ENCODE results near the gene CNIH3.
"Not testable (repeated sequence)": the region's sequence is repeated elsewhere in the genome, so short reads cannot be mapped to it uniquely, and the experiment has no call there.

Gene CNIH3

DNA sequence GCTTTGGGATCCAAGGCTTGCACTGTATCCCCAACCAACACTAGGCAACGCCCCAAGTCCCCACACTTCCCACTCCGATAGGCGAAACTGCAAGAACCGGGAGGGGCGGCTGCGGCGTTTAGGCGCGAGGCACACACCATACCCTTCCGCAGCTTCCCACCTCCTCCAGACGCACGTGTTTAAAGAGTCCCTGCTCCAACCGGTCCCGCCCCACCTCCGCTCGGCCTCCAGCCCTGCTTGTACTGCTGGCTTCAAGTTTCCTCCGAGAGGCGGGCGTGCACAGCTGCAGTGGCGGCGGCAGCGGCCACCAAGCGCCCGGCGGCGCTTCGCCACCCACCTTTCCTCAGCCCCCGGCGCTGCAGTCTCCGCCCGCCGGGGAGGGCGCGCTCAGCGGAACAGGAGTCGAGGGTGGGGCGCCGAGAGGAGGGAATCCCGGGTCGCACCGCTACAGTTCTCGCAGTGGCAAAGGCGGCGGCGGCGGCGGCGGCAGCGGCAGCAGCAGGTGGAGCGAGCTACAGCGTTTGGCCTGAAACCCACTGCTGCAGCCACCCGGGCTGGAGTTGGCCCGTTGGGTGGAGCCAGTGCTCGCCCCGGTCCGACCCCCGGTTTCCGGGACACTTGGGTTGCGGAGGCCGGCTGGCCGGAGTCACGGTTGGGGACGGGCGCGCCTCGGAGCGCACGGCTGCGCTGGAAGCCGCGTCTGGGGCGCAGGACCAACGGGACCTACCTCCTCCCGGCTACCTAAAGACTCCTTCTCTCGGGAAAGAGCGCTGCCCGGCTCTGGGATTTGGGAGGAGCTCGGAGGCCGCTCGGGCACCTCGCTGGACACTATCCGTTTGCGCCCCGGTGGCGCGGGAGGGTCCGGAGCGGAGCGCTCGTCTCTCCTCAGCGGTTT, at the start of gene CNIH3:
Gene CNIH3 (plus strand): TSS at position 457 of the 895 bp plus-strand sequence. CDS start 858 bp downstream, outside the sequence.
- FAIRE-seq (no peak), DNase-seq (ENCODE audit: low spot score) (no peak)

DNA sequence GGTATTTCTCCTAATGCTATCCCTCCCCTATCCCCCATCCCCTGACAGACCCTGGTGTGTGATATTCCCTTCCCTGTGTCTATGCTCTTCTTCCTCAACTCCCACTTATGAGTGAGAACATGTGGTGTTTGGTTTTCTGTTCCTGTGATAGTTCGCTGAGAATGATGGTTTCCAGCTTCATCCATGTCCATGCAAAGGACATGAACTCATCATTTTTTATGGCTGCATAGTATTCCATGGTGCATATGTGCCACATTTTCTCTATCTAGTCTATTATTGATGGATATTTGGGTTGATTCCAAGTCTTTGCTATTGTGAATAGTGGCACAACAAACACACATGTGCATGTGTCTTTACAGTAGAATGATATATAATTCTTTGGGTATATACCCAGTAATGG, 49.6 kb upstream of the CNIH3 start:
- FAIRE-seq; DNase-seq (ENCODE audit: low spot score): not testable (repeated sequence)

DNA sequence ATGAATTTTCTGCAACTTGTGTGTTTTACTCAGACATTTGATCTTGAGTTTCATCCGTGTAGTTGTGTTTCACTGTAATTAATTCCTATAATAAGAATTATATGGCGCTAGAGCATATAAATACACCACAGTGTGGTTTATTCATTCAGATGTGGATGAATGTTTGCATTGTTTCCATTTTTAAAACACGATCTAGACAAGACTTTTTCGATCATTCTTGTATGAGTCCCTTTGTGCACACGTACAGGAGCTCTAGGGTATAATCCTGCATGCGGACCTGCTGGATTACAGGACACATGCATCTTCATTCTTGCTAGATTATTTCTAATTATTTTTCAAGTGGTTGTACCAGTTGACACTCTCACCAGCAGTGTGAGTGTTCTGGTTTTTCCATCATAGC, 46.8 kb upstream of the CNIH3 start:
- FAIRE-seq, result no peak
- no peak for DNase-seq (ENCODE audit: low spot score)

DNA sequence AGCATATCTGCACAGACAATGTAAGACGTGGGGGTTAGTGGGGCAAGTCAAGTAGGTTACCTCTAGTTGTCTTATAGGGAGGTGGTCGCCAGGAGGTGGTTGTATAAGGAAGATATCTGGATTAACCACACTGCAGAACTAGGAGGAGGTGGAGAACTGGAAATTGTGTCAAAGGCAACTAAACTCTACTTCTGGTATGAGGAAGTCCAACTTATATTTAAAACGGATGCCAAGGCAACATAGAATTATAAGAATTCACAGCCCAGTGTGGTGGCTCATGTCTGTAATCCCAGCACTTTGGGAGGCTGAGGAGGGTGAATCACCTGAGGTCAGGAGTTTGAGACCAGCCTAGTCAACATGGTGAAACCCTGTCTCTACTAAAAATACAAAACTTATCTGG, 44.1 kb upstream of the CNIH3 start:
- DNase-seq (ENCODE audit: low spot score), result peak; percentile 45
- FAIRE-seq, result not testable (repeated sequence)

DNA sequence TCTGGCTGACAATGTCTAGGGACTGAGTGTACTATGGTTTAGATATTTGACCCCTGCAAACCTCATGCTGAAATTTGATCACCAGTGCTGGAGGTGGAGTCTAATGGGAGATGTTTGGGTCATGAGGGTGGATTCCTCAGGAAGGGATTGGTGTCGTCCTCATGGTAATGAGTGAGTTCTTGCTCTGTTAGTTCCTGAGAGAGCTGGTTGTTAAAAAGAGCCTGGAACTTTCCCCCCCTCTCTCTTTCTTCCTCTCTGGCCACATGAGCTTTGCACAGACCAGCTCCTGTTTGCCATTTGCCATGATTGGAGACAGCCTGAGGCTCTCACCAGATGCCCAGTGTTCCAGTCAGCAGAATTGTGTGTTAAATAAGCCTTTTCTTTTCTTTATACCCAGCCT, 36.6 kb upstream of the CNIH3 start:
- no peak for DNase-seq (ENCODE audit: low spot score)
- no peak for FAIRE-seq

DNA sequence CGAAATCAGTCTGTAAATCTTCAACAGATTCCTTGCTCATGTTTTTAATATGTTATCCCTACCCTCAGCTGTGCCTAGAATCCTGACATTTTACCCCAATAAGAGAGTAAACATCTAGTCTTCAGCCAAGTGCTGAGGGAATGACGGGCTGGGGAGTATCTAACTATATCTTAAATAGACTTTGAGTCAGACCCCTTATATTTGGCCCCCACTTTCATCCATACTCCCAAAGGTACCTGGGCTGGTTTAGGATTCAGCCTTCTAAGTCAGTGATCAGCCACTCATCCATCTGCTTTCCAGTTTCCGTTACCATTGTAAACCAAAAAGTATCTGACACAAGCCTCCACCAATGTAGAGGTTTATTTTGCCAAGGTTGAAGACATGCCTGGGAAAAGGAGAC, 36.1 kb upstream of the CNIH3 start:
- DNase-seq (ENCODE audit: low spot score) (no peak), FAIRE-seq (no peak)

DNA sequence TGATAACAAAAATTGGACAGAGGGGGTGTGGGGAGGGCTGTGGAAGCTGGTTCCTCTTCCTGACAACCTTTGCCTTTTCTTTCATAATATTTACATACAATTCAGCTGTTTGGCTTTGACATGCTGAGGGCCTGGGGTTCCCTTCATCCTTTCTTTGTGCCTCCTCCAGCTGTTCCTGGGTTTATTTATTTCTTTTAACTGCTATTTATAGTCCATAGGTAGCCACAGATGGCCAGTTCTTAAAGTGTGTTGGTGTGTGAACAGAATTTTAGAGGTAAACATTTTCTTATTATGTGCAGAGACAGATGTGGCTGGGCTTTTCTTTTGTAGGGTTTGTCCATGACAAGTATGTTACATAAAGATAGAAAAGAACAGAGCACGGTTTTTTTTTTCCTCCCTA, 34.1 kb upstream of the CNIH3 start:
- no peak for FAIRE-seq
- DNase-seq (ENCODE audit: low spot score), result no peak

DNA sequence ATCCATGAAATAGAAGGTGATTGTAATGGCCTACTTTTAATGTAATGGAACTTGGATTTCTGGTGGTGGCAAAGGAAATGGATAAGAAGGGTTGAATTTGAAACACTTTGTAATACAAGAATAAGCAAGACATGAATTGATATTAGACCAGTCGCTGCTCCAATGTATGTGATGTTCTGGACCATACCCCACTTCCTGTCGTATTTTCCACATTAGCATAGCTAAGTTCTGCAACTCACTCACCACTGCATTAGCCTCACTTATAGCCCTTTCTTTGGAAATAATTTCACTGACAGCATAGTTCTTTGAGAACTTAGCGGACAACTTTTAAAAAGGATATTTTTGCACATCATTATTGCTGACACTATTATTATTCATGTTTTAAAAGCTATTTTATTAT, 32.3 kb upstream of the CNIH3 start:
- DNase-seq (ENCODE audit: low spot score), result no peak
- FAIRE-seq, result no peak

DNA sequence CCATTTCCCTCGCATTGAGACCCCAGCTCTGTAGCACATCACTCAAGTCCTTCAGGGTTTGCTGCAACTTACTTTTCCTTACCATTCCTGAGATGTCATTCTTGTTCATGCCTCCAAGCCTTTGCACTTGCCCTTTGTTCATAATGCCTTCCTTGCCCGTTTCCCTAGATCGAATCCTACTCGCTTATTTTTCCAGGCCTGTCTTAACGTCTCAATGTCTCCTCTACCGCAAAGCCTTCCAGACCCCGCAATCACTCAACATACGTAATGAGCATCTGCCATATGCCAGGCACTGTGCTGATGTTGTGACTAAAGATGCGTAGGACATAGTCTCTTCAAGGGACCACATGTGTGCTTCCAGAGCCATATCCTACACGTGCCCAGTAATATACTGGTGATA, 31.1 kb upstream of the CNIH3 start:
- no peak for DNase-seq (ENCODE audit: low spot score)
- no peak for FAIRE-seq

DNA sequence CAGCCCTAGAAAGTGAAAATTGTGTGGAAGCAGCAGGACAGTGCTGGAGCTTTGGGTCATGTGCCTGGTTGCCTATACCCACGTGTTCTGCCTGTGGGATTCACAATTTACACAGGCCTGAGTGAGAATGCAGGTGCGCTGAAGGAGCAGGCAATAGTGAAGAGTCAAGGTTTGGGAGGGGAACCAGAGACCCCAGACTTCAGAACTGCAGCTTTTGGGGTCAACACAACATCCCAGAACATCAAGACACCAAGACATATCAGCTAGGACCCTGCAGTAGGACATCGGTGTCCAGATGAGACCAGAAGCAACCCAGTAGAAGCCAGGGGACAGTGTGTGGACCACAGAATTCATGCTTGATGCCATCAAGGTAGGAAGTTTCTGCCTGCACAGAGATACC, 29.1 kb upstream of the CNIH3 start:
- DNase-seq (ENCODE audit: low spot score) (no peak), FAIRE-seq (no peak)

DNA sequence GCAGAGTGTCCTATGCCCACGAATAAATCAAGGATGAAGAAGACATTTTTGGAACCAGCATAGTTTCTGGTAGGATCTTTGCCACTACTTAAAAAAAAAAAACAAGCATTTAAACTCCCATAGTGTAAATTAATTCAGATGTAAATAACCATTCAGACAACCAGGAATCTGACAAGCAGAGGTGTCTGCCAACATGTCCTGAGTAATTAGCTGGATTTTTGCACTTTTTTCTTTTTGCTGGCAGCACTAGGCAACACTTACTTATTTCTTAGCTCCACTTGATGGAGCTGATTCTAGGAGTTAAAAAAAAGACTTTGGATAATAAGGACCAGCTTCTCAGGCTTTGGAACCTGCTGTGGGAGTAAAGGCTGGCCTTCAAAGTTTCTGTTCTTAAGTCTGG, 27.6 kb upstream of the CNIH3 start:
- FAIRE-seq, result no peak

DNA sequence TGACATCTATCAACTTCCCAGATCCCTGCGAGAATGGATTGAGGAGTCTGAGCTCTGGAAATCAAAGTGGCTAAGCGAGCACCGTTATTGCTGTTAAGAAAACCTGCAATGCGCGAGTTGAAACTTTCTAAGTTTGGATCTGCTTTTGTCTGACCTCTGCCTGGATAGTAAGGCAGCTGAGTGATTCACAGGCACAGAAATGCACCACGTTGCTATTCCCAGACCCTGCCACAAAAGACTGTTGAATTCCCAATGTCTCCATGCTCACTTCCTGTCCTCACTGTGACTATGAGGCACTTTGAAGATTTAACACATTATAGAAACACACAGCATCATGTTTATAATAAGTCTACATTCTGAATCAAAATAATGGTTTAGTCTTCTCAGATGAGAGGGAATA, 27.1 kb upstream of the CNIH3 start:
- DNase-seq (ENCODE audit: low spot score) (no peak), FAIRE-seq (no peak)

More for the DNA sequence above, 27.6 kb upstream of the CNIH3 start:
- DNase-seq (ENCODE audit: low spot score), result no peak

DNA sequence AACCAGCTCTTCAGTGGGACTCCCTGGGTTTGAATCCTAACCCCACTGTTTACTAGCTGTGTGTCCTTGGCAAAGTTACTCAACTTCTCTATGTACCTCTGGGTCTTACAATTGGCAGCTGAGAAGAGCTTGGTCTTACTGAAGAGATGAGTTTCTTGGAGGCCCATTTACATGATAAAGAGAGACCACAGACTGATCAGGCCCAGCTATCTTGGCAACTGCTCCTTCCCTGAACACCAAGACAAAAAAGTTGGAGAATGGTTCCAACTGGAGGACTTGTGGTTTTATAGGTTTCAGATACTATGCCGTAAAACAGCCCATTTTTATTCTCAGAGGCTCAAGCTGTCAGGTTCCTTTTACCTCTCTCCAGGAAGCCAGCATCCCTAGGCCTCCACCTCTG, 24.8 kb upstream of the CNIH3 start:
- DNase-seq (ENCODE audit: low spot score), result no peak
- no peak for FAIRE-seq

DNA sequence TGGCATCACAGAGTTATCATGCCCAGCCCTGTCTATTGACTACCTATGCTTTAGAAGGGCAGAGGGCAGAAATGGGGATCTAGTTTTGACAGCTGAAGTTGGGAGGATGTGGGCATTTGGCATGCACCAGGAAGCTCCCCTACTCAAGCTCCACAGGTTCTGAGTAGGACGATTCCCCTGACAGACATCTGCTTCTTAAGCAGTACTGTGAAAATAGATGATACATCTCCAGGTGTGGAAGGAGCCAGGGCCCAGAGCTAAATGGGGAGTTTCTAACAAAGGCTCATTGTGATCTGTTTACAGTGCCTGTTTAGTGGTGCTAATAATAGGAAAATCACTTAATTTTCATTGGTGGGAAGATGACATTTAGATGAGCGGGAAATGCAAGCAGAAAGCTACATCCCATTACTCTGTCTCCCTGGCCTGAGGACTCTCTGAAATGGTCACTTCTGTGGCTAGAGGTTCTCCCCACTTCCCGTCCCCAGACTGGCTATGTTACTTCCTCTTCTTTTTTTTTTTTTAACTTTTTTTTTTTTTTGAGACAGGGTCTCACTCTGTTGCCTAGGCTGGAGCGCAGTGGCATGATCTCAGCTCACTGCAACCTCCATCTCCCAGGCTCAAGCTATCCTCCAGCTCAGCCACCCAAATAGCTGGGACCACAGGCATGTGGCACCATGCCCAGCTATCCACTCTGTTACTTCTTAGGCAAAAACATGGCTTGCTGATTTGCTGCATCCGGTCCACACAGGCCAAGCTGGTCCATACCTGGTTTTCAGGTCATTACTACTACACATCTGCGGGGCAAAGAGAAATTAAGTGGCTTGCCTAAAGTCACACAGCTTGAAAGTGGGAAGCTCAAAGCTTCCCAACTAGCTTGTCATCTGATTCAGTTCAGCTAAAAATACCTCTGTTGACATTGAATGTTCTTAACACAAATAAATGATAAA, 23.2 kb upstream of the CNIH3 start:
- DNase-seq (ENCODE audit: low spot score), result peak; percentile 96
- FAIRE-seq, result peak; percentile 97

DNA sequence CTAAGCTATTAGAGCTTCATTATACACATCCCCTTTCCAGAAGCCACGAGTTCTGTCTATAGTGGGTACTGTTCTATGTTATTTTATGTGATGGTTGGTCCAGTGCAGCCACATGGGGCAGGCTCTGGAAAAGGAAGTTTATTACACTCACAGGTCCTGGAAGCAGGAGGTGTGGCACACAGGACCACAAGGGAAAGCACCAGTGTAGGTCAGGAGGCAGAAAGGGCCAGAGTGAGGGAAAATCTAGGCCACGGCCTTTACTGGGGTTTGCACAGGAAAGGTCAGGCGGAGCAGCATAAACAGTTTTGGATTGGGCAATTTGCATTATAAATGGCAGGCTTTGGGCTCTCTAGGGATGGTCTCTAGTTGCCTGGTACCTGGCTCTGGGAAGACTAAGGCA, 21.8 kb upstream of the CNIH3 start:
- FAIRE-seq, result no peak

DNA sequence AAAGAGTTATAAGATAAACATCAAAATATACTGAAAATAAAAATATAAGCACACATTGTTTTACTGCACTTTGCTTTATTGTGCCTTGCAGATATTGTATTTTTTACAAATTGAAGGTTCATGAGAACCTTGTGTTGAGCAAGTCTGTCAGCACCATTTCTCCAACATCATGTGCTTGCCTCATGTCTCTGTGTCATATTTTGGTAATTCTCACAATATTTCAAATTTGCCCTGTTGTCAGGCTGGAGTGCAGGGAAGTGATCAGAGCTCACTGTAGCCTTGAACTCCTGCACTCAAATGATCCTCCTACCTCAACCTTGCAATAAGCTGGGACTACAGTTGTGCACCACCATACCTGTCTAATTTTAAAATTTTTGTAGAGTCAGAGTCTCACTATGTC, 21.3 kb upstream of the CNIH3 start:
- DNase-seq (ENCODE audit: low spot score), result no peak
- FAIRE-seq, result no peak

More for the DNA sequence above, 21.8 kb upstream of the CNIH3 start:
- DNase-seq (ENCODE audit: low spot score), result no peak

DNA sequence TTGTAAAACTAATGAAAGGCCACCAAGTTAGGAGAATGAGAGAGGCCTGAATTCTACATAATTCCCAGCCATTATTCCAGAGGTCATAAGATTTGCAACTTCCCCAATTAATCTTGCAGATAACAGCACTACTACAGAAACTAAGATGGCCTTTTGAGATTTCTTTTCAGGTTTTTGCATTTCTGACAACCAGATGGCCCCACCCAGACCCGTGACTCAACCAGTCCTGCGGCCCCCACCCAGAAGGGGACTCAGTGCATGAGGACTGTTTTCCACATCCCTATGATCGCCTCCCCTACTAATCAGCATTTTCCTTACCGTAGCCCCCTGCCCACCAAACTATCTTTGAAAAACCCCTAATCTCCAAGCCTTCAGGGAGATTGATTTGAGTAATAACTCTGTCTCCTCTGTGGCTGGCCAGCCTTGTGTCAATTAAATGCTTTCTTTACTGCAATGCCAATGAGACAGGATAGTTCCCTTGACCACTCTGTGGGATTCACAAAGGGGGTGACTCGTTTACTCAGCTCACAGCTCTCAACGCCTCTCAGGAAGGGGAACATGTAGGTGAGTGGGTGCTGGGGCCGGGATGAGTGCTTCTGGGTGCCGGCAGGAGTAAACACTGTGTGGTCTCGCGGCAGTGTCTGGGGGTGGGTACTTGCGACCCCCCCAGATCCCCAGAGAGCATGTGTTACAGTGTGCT, 10.5 kb upstream of the CNIH3 start:
- DNase-seq (ENCODE audit: low spot score), result no peak
- no peak for FAIRE-seq

DNA sequence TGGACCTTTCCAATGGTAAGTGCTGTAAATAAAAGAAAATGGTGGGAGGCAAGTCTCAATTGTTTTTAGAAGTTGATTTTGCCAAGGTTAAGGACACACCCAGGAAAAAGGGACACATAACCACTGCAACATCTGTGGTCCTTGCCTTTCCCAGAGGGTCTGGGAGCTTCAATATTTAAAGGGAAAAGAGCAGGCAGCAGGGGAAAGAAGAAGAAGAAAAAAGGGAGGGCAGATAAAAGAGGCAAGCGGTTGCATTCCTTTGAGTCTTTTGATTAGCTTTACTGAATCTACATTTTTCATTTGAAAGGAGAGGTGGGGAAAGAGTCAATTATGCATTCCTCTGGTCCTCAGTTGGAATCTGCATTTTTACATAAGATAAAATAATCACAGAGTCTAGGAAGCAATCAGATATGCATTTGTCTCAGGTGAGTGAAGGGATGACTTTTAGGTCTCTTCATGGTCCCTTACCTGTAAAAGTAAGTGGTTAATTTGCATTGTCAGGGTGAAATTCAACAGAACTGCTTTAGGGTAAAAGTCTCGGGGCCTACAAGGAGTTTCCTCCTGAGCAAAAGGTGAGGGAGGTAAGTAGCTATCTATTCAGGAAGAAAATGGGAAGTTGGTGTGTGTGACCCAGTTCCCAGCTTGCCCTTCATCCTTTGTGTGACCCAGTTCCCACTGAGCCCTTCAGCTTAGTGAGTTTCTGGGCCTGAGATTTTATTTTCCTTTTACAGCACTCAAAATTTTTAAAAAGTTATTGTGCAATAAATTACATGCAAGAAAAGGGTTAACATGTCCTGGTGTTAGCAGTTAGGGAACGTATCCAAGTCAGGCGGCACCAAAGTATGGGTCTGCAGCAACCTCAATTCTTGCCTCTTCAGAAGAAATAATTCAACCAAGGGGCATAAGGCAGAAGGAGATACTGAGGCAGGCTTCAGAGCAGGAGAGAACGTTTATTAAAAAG, 8.6 kb upstream of the CNIH3 start:
- DNase-seq (ENCODE audit: low spot score) (no peak), FAIRE-seq (no peak)

DNA sequence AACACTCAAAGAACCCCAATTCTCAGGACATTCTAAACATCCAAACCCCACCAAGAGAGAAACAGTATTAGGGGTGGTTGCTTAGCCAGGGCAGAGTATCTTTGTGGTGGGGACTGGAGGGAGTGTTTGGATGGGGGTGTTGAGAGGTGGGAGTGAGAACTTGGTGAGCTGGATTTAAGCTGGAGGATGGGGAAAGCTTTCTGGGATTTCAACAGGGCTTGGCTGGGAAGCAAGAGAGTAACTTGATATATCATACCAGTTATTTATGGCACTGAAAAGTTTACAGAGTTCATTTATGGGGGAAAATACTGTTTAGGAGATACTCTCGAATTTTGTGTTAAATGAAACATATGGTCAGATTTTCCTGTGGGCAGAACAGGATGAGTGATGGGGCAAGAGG, 6.8 kb upstream of the CNIH3 start:
- no peak for FAIRE-seq
- DNase-seq (ENCODE audit: low spot score), result no peak

DNA sequence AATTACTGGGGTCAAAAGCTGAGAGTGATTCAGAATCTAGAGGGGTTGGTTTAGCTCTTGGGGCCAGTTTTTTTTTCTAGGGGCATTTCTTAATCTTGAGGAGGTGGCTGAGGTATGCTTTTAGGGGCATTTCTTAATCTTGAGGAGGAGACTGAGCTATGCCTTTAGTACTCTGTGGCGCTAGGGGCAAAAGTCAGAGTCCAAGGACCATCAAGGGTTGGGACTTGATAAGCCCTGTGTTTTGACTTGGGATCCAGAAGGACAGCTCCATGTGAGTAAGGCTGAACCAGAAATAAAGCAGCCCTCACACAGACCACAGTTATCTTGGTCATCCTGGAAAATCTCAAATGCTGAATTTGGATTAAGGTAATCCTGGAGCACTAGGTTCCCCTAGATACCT, 3.9 kb upstream of the CNIH3 start:
- FAIRE-seq (no peak), DNase-seq (ENCODE audit: low spot score) (no peak)

All from RCC 7860 (cell line).